GM12801 (cell line): ENCODE results near the gene CHCHD3.

Source experiments
- TF ChIP-seq, protein P1 (sequence below): IDR thresholded peaks from one replicate; pipeline ENCODE4 v1.5.1; 2011; ENCODE audit warnings: control low read depth; ENCODE audit not compliant: insufficient read length; ENCODE audit errors: extremely low read depth

Gene CHCHD3

GRCh38 chr7:132857703-132858102, 224.2 kb downstream of the CHCHD3 start:
- TF ChIP-seq, protein P1, sequence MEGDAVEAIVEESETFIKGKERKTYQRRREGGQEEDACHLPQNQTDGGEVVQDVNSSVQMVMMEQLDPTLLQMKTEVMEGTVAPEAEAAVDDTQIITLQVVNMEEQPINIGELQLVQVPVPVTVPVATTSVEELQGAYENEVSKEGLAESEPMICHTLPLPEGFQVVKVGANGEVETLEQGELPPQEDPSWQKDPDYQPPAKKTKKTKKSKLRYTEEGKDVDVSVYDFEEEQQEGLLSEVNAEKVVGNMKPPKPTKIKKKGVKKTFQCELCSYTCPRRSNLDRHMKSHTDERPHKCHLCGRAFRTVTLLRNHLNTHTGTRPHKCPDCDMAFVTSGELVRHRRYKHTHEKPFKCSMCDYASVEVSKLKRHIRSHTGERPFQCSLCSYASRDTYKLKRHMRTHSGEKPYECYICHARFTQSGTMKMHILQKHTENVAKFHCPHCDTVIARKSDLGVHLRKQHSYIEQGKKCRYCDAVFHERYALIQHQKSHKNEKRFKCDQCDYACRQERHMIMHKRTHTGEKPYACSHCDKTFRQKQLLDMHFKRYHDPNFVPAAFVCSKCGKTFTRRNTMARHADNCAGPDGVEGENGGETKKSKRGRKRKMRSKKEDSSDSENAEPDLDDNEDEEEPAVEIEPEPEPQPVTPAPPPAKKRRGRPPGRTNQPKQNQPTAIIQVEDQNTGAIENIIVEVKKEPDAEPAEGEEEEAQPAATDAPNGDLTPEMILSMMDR = no peak

DNA sequence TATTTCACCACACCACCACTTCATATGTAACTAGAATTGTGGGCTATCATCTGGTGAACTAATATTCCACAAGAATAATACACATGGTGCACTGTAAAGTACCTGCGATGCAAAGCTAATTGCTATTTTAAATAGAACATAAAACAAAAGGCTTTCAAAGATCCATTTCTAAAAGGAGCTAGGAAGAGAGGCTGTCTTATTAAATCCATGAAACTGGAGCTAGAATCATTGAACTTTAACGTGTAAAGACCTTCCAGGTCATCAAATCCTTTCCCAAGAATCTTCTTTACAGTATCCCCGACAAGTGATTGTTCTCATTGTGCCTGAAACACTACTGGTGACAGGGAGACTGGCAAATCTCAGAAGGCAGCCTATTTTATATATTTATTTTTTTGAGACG, 224.9 kb downstream of the CHCHD3 start:
- TF ChIP-seq, protein P1 = no peak

DNA sequence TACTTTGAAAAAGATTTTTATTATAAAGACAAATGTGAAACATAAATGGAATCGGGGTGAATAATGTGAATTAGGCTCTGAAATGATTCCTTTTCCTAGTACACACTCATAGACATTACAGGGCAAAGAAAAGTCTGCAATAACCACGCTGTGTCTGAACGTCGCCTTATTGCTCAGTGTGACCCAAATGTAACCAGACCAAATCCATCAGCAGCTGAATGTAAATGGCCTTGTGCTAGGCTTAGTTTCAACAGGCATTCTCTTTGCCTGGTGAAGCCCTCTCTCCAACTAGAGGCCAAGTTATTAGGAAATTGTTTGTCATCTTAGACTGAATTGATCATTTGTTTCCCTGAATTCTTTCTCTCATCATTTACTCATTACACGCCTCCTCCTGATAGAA, 225.5 kb downstream of the CHCHD3 start:
- TF ChIP-seq, protein P1 = no peak

- TF ChIP-seq, protein P1 = no peak
Observed at GRCh38 chr7:132855901-132856300, 226.0 kb downstream of the CHCHD3 start.

DNA sequence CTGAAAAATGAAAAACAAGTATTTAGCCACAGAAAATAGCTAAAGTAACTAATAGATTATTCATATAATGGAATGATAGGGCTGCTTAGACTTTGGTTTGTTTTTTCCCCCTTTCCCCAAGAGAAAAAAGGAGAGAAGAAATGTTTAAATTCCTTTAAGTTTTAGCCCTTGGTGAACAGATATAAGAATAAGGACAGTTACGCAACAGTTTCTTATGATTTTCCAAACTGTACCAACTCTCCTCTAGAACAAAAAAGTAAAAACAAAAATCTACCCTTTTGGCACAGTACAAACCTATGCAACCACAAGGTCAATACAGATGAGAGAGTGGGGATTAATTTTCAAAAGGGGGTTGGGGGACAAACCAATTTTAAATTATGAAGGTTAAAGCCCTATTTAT, 227.7 kb downstream of the CHCHD3 start:
- TF ChIP-seq, protein P1 = no peak

DNA sequence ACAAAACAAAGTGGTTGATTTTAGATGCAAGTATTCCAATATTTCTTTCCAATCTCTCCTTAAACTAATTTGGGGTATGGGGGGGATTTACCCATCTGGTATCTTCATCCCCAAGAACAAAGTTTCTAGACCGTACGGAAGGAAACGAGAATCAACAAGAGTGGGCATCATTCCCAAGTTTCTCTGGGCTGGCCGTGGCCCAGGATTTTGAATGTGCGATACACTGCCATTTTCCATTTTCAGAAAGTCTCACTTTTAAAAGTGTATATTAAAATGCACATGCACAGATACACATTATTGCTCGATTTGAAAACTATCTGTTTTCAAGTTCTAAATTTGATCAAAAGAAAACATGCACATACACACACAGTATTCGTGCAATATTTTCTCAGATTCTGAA, 234.5 kb downstream of the CHCHD3 start:
- TF ChIP-seq, protein P1 = no peak

DNA sequence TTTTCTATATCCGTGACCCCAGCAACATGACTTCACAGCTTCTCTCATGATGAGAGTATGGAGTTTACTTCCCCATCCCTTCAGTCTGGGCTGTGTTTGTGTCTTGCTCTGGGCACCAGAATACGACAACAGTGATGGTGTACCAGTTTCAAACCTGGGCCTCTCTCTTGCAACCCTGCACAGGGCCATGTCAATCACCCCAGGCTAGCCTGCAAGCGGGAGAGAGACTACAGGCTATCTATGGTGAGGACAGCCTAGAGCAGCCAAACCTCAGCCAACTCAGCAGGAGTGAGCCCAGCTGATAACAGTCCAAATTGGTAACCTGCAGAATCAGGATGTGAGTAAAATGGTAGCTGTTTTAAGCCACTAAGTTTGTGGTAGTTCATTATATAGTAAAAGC, 235.8 kb downstream of the CHCHD3 start:
- TF ChIP-seq, protein P1 = no peak

DNA sequence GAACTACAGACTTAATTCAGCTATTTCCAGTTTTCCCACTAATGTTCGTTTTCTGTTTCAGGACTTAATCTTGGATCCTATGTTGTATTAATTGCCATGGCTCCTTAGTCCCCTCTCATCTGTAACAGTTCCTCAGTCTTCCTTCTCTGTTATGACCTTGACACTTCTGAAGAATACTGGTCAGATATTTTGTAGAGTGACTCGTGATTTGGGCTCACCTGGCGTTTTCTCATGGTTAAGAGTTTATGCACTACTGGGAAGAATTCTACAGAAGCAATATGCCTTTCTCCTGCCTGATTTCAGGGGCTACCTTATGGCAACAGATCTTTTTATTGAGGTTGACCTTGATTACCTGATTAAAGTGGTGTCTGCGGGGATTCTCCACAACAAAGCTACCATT, 239.4 kb downstream of the CHCHD3 start:
- TF ChIP-seq, protein P1 = no peak
